Endothelial cell (in vitro differentiated cells): ENCODE data around the gene SLC38A10. TPM values are rescaled to one million over a fixed set of nuclear protein-coding genes. Genes with fewer than 3 reads are reported as not detected.

Experiments
- DNase-seq: peaks from one replicate; pipeline ENCODE4 v3.0.0; 2021; ENCODE audit warnings: low spot score
- H3K27ac Mint-ChIP-seq: one replicate; pipeline ENCODE4 v1.8.0; 2021; ENCODE audit warnings: mixed read lengths, inconsistent platforms; ENCODE audit not compliant: unreplicated experiment
- H3K27me3 Mint-ChIP-seq: one replicate; pipeline ENCODE4 v1.8.0; 2021; ENCODE audit warnings: mild to moderate bottlenecking, moderate library complexity, mixed read lengths, inconsistent platforms; ENCODE audit not compliant: unreplicated experiment
- H3K36me3 Mint-ChIP-seq: one replicate; pipeline ENCODE4 v1.8.0; 2021; ENCODE audit warnings: mild to moderate bottlenecking, low read depth, mixed read lengths, inconsistent platforms; ENCODE audit not compliant: unreplicated experiment
- H3K4me1 Mint-ChIP-seq: one replicate; pipeline ENCODE4 v1.8.0; 2021; ENCODE audit warnings: mild to moderate bottlenecking, mixed read lengths, inconsistent platforms; ENCODE audit not compliant: unreplicated experiment
- H3K4me3 Mint-ChIP-seq: one replicate; pipeline ENCODE4 v1.8.0; 2021; ENCODE audit warnings: mild to moderate bottlenecking, mixed read lengths, inconsistent platforms; ENCODE audit not compliant: unreplicated experiment
- H3K9me3 Mint-ChIP-seq: one replicate; pipeline ENCODE4 v1.8.0; 2021; ENCODE audit warnings: mixed read lengths, inconsistent platforms; ENCODE audit not compliant: unreplicated experiment
- total RNA-seq: library from RNA; stranded (reverse); fragmentation: NEBNext Ultra II Directional; extraction: Animal tissue kit (Norgen Biotek cat#: 25700); gene quantifications from one replicate; pipeline ENCODE4 v1.2.1, GENCODE V29; 2021; ENCODE audit not compliant: unreplicated experiment
- TF ChIP-seq, protein P1 (sequence below): fragments of 200-600 bp; sonication (generic); IDR thresholded peaks from one replicate; pipeline ENCODE4 v1.5.0; 2021; ENCODE audit warnings: antibody characterized with exemption; ENCODE audit not compliant: unreplicated experiment

SLC38A10 gene
- total RNA-seq, 1 donor from 2014 or later: 57.2 TPM

DNA sequence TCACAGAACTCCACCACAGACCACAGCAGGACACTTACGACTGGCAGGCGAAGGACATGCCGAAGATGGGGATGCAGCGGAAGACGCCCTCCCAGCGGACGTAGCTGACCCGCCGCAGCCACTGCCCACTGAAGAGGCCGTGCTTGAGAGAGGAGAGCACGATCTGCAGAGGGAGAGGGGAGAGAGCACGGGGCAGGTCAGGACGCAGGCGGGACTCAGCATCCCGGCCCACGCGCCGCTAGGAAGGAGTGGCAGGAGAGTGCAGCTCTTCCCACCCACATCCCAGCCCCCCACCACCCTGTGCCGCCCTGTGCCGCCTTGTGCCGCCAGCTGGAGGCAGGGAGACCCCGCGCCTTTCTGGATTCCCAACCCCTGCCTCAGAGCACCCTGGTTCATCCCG lies 14.5 kb downstream of the SLC38A10 start:
- Mint-ChIP-seq H3K9me3 (no peaks in the 10 kb centered on the region), H3K4me1 (peaks cover 12% of the 10 kb centered on the region), H3K36me3 (peaks cover 15% of the 10 kb centered on the region), H3K4me3 (peak overlapping the region; percentile 8), H3K27ac (no peak overlapping the region), H3K27me3 (no peaks in the 10 kb centered on the region)
- TF ChIP-seq, protein P1, sequence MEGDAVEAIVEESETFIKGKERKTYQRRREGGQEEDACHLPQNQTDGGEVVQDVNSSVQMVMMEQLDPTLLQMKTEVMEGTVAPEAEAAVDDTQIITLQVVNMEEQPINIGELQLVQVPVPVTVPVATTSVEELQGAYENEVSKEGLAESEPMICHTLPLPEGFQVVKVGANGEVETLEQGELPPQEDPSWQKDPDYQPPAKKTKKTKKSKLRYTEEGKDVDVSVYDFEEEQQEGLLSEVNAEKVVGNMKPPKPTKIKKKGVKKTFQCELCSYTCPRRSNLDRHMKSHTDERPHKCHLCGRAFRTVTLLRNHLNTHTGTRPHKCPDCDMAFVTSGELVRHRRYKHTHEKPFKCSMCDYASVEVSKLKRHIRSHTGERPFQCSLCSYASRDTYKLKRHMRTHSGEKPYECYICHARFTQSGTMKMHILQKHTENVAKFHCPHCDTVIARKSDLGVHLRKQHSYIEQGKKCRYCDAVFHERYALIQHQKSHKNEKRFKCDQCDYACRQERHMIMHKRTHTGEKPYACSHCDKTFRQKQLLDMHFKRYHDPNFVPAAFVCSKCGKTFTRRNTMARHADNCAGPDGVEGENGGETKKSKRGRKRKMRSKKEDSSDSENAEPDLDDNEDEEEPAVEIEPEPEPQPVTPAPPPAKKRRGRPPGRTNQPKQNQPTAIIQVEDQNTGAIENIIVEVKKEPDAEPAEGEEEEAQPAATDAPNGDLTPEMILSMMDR: no peak
- no peak for DNase-seq

DNA sequence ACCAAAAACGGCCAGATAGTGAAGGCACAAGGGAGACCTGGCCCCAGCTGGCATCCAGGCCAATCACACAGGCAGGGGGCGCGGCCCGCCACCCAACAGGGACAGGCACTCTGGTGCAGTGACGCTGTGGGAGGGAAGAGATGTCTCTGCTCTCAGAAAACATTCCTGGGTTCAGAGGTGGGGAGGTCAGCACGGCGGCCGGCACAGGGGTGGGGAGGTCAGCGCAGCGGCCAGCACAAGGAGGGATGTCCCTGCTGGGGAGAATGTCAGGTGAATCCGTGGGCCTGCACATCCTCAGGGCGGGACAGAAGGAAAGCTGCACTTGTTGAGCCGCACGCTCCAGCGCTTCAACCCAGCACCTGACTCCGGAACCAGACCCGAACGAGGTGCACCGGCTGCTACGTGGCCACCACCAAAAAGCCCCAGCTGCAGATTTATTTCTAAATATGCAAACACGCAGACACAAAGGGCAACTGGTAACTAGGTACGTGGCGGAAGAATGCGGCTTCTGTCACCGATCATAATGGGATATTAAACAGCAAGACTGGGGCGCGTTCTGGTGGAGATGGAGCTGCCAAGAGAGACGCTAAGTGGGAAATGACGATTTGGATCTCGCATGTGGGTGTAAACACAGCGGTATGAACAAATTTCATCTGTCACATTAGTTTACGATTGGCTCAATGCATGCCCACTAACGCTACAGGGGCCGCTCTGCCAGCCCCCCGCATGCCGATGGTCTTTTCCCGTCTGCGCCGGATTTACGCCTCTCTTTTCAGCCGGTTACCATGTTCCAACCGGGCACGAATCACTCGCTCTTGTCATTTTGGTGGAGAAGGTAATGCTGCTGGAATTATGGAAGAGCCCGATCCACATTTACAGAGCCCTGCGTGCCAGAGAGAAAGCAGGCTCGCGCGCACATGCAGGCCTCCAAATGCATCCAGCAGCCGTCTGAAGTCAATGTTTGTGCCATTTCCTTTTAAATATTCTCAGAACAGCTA lies 15.5 kb downstream of the SLC38A10 start:
- Mint-ChIP-seq H3K27ac (no peak overlapping the region), H3K36me3 (peaks cover 15% of the 10 kb centered on the region), H3K4me3 (peak overlapping the region; percentile 8), H3K27me3 (no peaks in the 10 kb centered on the region), H3K4me1 (peaks cover 4% of the 10 kb centered on the region), H3K9me3 (no peaks in the 10 kb centered on the region)
- TF ChIP-seq, protein P1: no peak
- DNase-seq: no peak

DNA sequence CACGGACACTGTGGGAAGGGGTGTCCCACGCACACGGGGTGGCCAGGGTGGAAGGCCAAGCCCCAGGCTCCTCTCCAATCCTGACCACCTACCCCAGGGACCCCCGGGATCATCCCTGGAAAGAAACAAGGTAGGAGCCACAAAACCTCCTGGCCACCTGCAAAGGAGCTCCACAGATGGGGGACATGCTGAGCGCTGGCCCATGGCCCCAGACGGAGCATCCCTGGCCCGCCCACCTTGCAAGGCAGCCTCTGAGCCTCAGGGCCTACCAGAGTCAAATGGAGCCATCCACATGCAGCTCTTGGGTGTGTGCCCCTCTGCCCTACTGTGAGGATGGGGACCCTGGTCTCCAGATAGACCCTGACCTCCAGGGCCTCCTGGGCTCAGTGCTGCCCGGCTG lies 16.3 kb downstream of the SLC38A10 start:
- Mint-ChIP-seq H3K9me3 (no peaks in the 10 kb centered on the region), H3K4me3 (no peak overlapping the region), H3K36me3 (peaks cover 15% of the 10 kb centered on the region), H3K27me3 (no peaks in the 10 kb centered on the region), H3K4me1 (no peaks in the 10 kb centered on the region), H3K27ac (no peak overlapping the region)
- TF ChIP-seq, protein P1: no peak
- DNase-seq: no peak

DNA sequence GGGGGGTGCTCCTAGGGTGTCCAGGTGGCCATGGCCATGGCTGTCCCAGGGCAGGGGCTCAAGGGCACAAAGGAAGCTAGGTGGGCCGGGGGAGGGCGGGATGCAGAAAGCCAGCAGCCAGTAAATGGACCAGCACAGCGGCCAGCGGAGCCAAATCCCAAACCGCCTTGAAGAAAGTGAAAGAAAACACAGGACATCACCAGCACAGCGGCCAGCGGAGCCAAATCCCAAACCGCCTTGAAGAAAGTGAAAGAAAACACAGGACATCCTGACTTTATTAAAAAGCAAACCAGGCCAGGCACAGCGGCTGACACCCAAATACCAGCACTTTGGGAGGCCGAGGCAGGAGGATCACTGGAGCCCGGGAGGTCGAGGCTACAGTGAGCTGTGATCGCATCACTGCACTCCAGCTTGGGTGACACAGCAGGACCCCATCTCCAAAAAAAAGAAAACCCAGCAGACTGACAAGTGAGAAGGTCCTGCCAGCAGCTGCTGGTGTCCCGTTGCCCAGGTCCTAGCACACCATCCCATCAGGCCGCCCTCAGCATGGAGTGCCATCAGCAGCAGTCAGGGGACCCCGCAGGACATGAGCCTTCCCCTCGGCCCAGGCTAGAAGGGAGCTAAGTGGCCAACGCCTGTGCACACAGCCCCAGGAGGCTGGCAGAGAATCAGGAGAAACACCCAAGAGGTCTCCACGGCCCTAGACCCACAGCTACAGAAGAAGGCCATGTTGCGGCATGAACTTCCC lies 17.0 kb downstream of the SLC38A10 start:
- no peak overlapping the region for H3K27ac Mint-ChIP-seq
- DNase-seq: no peak
- H3K4me1 Mint-ChIP-seq: no peaks in the 10 kb centered on the region
- H3K4me3 Mint-ChIP-seq: no peak overlapping the region
- TF ChIP-seq, protein P1: no peak
- H3K27me3 Mint-ChIP-seq: peaks cover 2% of the 10 kb centered on the region
- H3K36me3 Mint-ChIP-seq: peaks cover 21% of the 10 kb centered on the region
- no peaks in the 10 kb centered on the region for H3K9me3 Mint-ChIP-seq
